Inferior parietal cortex (tissue), 1 donor: Measurements from ENCODE around the gene FNTB.

ENCODE experiments used
- DNase-seq: peaks from one replicate; pipeline ENCODE4 v3.0.0-alpha.2; 2016; ENCODE audit errors: extremely low spot score

The FNTB gene

DNA sequence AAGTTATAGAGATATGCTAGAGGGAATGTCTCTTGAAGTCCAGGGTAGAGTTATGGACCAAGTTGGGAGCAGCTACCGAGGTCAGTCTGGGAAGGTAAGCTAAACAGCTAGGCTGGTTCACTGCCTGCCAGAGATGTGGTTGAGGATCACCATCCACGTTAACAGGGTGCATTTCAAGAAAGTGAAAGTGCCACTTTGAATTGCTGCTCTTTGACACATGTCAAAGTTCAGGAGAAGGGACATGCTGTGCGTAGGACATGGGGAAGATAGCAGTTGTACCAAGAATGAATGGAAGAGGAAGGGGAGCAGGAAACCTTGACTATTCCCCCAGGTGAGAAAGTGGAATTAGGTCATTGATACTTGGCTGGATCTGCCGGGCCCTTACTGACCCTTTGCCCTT lies 66.1 kb downstream of the FNTB start:
- DNase-seq: no peak

DNA sequence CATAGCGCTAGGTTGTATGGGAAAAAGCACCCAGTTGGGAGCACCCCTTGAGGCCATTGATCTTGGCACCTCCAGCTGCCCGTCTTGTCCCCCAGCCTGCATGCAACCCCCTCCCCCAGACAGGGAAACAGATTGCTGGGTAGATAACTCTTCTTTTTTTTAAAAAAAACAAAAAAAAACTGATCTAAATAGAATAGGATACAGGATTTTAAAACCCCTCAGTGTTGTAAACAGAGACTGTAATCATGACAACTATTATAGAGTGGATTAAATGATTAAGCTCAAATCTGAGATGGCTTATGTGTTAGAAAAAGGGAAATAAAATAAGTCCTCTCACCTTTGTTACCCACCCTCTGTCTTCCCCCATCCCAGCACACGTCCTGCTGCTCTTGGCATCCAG lies 66.8 kb downstream of the FNTB start:
- no peak for DNase-seq

DNA sequence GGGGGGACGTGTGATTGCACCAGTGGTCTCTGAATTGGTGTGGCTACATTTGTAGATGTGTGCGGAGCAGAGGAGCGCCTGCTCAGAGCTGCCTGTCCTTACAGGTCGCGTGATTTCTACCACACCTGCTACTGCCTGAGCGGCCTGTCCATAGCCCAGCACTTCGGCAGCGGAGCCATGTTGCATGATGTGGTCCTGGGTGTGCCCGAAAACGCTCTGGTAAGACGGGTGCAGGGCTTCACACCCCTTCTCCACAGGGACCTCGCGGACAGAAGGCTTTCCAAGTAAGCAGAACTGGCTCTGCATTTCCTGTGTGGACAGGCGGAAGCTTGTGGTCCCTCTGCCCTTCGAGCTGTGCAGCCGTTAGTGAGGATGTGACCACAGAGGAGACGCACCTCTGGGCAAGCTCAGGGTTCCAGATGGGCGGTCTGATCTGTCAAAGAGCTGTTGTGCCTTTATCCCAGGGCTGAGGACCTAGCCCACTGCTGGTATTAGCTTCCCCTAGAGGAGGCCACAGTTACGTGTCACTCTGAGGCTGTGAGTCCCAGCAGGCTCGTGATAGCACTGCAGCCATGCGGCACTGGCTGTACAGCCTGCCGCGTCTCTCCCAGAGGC lies 67.9 kb downstream of the FNTB start:
- no peak for DNase-seq

DNA sequence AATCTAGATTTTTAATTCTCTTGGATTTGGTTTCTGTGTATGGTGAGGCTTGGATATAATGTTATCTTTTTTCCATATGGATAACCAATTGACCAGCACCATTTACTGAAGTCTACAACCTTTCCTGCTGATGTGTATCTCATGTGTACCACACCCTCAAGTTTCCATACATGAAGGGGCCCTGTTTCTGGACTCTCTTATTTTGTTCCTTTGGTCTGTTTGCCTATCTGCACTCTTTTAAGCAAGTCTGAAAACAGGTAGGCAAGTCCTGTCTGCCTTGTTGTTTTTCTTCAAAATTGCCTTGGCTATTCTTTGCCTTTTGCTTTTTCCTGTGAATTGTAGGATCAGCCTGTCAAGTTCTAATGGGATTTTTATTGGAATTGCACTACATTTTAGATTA lies 71.0 kb downstream of the FNTB start:
- DNase-seq: no peak

DNA sequence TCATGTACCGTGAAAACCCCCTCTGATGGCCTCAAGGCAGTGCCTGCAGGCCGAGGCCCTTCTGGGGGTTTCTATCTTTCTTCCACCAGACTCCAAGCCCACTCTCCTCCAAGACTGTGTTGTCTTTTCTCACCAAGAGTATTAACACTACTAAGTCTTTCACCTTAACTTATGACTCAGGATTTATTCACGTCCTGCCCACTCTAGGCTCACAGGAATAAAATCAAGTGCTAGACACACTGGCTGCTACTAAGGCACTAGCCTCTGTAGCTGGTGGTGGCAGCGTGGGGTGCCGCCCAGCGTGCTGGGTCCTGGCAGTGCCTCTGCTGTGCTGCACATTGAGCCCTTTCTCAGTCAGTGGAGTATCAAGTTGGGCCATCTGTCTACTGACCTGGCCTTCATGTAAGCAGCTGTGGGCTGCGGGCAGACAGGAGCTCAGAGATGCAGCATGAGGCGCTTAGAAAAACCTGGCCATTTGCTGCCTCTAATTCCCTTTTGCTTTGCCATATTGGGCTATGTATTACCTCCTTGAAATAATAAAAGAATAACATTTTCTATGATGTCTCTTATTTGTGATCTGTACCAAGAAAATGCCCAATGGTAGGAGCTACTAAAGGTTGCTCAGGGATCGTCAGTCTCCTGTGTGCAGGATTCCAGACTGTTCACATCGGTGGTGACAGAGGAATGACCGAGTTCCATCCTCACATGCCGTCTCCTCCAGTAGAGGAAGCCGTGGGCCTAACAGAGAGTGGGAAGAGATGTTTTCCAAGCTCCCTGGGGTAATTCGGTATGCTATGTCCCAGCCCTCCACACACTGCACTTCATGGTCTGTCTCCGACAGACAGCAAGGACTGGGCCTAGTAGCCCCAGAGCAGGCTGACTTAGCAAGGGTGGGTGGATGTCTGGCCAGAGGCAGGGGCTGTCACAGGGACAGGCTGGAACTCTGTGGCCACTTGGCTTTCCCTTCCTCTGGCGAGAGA lies 75.7 kb downstream of the FNTB start:
- DNase-seq: no peak

DNA sequence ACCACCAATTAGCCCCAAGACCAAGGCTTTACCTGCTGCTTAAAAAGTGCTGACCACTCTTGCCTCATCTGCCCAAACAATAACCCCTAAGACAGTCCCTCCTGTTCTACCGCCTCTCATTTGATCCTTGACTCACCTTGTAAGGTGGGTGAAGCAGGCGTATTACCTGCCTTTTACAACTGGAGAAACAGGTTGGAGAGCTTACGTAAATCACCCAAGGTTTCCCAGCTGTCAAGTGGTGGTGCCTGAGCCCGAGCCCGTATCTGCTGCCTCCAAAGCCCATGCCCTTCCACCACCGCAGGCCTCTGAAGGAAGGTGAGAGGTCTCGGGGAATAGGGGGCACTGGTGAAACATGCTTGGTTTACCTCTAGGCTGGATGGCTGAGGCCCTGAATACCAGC lies 79.0 kb downstream of the FNTB start:
- no peak for DNase-seq

DNA sequence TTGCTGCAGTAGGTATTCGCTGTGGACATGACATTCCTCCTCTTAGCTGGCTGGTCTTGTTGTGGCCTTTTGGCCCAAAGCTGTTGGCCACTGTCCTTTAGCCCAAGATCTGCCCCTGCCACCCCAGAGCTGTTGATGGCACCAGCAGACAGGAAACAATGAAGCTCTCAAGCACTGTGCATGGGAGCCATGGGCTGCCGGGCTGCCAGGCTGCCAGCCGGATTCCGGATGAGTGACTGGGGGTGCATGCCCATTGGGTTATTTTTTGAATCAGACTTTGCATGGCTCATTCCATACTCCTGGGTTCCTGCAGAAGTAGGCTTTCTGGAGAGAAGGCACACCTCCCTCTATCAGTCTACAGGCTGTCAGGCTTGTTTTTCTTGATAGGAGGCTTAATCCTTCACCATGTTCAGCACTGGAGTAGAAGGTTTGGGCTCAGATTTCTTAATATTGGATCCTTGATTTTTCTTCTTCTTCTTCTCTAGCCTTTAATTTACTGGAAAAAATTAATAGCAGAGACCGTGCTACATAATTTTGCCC lies 83.2 kb downstream of the FNTB start:
- DNase-seq: no peak

DNA sequence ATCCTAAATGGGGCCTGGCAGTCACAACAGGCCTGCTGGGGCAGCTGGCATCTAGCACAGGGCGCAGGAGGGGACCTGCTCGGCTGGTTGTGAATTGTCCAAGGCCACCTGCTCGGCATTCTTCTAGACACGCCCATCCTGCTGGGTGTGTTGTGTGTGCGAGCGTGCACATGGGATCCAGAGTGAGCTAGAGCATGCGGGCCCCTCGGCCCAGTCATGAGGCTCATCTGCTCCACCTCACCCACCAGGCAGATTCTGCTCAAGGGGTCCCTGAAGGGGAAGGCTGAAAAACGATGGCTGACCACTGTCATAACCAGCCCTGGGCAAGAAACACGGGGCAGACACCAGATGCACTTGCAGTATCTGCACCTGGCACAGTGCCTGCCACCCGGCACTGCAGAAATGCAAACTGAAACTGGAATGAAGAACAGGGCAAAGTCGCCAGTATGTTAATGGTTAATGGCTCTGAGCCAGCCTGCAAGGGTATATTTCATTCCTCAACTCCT lies 83.8 kb downstream of the FNTB start:
- DNase-seq: no peak

DNA sequence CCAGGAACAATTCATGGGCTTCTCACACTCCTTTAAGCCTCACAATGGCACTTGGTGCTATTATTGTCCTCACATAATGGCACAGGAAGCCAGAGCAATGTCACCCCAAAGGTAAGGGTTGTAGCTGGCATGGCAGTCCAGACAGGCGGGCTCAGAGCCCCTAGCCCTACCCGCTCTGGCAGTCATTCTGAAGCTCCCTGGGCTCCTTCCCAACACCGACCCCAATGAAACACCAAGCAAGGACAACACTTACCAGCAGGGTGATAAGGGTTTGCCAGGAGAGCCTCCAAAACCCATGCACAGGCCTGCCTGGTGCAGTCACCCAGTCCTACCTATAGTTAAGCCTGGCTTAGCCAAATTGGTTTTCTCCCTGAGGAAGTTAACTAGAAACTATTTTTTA lies 84.8 kb downstream of the FNTB start:
- no peak for DNase-seq

DNA sequence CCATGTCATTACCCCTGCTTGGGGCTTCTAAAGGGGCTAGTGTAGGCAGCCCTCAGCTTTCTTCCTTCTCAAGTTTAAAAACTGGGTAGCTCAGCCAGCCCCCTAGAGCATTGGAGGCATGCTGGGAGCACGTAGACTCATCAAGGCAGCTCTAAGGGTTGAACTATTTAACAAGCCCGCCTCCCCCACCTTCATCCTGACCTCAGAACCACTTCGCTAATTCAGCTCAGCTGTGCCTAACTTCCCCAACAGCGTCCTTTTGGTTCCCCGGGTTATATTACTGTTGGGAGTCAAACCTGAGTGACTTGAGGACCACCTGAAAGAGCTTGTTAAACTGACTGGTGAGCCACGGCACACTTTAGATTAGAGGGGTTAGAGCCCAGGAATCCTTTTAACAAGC lies 85.6 kb downstream of the FNTB start:
- DNase-seq: no peak

DNA sequence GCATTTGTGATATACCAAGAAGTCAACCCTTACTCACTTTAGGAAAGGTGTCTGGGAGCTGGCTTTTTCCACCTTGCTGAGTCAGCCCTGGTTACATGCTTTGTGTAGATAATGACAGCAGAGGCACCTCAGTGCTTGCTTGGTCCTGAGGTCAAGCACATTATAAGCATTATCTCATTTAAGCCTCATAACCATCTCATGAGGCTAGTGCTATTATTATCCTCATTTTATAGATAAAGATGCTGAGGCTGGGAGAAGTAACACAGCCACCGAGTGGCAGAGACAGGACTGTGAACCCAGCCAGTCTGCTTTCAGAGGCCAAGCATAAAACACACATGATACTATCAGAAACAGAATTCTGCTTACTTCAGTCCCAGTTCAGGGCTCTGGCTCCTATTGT lies 86.2 kb downstream of the FNTB start:
- DNase-seq: no peak

DNA sequence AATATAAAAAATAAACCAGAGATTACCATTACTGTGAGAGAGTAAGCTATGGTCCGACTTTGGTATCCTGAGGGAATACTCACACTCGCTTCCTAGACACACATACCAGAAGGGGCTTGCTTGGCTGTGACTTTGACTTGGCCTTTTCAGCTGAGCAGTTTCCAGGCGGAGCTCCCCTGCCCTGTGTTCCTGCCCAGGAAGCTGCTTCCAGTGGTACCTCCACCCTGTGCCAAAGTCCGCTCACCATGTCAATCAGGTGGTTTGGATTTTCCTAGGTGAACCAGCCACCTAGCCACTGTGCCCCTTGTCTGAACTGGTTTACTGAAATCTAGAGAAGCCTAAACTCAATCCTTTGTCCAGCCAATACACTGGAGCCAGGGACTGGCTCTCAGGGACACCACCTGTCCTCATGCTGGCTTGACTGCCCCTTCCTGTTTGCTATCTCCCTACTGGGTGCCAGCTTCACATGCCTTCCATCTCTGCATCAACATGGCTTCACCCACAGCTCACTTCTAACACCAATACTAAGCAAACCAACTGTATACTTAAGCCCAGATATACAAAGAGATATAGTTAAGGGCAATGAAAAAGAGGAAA lies 87.0 kb downstream of the FNTB start:
- DNase-seq: no peak

DNA sequence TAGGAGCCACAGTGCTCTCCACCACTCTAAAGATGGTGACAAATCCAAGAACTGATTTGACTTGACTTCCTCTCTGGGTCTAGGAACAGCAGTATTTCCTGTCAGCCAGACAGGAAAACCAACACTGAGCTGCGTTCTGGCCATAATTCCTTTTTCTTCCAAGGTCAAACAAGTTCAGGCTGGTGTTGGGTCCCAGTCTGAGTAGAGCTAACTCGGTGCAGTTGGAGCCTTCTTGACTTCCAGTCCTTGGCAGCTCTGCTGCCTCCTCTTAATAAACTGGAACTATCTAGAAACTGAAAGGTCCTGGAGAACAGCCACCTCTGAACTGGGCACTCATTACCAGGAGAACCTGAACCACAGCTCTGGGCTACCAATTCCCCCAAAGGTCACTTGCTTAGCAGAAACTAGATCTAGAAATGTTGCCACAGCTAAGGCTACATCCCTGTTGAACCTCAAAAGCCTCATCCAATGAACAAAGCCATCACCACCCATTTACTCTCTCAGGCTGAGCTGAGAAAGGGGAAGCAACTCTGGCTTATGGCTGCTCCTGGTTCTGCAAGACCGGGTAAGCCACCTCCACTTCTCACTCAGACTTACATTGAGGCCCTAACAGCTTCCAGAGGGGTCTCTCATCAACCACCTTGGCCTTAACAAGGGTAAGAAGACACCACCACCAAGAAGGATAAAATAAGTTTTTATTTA lies 87.9 kb downstream of the FNTB start:
- no peak for DNase-seq

DNA sequence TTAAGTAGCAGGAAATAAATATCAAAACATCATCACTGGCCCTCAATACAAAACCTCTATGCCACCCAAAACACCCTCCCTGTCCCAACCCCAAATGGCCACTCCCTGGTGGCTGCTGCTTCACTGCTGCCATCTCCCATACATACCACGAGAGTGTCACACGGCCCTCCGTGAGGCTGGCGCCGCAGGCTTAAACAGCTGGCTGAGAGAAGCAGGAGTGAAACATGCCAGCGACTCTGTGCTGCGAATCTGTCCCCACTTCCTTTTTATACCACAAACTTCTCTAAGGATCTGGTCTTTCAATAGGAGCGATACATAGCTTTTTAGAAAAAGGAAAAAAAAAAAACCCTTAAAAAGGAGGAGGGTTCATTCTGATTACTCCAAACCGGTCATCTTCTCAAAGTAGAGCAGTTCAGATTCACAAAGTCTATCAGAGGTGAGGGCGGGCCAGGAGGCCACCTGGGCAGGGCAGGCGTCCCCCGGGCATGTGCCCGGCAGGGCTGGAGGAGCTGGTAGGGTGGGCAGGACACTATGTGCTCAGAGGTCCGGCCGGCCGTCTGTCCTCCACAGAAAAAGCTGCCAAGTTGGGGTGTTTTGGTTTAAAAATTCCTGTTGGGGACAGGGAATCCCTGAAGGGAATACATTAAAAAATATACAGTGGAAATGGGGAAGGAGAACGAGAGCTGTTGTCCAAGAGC lies 89.1 kb downstream of the FNTB start:
- no peak for DNase-seq

DNA sequence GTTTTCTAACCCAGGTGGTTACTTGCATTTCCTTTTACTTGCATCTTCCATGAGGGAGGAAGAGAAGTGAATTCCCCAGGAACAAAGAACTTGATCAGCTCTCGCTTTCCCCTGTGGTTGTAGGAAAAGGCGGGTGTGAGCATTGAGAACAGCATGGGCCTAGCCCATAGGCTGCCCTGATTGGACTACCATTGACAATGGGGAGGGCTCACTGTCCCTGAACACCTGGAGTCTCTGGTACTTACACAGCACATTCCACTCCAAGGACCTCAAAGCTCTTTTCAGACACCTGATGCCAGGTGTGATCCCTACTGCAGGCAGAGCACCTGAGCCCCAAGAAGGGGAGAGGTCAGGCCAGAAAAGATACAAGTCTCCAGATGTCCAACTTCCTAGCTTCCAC lies 90.6 kb downstream of the FNTB start:
- DNase-seq: no peak

DNA sequence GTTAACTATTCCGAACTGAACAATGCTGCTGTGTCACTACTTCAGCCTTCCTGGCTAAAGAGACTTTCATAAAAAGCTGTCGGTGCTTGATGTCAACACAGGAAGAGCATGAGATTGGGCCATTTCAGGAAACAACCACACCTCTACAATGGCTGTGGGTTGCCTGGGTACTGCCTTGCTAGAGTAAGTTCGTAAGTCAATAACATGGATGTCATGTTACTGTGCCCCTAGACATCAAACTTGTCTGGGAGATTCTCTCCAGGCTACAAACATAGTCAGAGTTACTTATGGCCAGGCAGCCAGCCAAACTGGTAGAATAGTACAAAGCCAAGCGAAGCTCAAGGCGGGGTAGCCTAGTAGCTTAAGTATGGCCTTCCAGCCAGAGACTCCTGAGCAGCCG lies 92.5 kb downstream of the FNTB start:
- DNase-seq: no peak

DNA sequence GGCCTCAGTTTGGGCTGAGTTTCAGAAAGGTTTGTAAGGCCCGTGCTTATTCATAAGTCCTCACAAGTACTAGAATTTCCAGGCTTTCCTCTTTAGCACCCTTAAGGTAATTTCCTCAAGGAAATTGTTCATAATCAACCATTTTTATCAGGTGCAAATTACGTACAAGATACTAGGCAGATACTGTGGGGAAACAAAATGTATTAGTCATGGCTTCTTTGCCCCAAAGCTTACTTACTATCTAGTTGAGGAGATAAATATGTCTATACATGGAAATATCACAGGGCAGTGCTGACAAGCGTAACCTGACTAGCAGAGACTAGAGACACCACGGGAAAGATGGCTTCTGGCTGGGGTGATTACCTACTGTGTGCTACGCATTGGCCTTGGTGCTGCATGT lies 93.1 kb downstream of the FNTB start:
- no peak for DNase-seq

DNA sequence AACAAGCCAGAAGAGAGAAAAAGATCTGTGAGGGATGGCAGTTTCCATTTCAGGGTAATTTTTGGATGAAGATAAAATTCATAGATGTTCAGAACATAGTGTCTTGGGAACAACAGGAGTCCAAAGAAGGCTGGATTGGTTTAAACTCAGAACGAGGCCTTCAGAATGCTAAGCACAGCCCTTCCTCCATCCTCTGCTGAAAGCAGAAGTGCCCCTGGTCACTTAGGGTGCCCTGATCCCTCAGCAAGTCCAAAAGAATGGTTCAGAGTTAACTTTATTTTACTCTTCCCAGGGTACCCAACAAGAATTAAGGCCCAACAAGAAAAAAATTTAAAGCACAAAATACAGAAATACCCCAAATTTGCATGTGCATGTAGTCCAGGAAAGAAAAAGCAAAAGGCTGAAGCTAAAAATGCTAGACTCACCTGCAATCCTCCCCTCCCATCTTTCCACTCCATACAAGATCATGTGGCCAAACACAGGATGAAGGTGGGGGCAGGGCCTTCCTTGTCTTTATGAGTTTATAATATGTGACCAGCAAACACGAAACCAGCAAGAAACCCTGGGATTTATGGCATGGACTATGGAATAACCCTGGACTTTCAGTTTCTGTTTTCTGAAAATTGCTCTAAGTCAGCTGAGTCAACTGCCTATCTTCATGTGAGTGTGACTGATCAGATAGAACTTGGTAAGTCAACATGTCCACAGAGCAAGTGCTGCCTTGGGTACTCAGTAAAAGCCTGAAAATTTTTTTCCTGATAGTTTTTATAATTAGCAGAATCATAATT lies 94.5 kb downstream of the FNTB start:
- DNase-seq: no peak

DNA sequence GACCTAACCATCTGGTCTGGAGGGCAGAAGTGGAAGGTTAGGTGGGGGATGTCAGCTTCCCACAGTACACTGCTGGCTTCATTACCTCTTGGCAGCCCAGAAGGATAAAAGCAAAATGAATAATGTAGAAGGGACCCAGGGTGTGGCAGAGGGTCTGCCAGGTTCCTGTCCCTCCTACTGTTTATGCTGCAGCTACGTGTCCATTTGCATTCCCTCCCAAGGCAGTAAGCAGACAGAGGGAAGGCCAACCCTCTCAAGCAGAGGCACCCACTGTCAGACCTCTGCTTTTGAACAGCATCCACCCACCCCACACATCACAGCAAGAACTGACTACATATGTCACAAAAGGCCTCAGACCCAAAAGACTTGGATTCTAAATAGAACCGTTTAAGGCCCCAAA lies 96.2 kb downstream of the FNTB start:
- no peak for DNase-seq
